ENCODE measurements around the gene SNX33.

GRCh38 chr15:75650908-75651809 lies 3.4 kb downstream of the SNX33 start:
- TF ChIP-seq CTCF (IDR thresholded peaks at IDR 0.05; ENCODE audit: insufficient read depth, low read length, poor library complexity, severe bottlenecking), result no peak
- TF ChIP-seq EZH2phosphoT487 (conservative IDR thresholded peaks at IDR 0.05; ENCODE audit: low read length), result no peak

All from SU-DHL-6 (cell line).